GM23338 (cell line): ENCODE measurements around the gene PRPSAP1. TPM values are rescaled to one million over a fixed set of nuclear protein-coding genes. Genes with fewer than 3 reads are reported as not detected.

Experiments used
- ATAC-seq: fragments of 200-7000 bp; cut with Tn5 transposase; 3 replicates; pipeline ENCODE4 v1.9.1; 2020
- DNase-seq: peaks from one replicate; pipeline ENCODE4 v3.0.0-alpha.2; 2015; ENCODE audit warnings: low spot score
- H2AFZ ChIP-seq: fragments of 200-600 bp; sonication (generic); 2 replicates; pipeline ENCODE4 v1.8.0; 2016; ENCODE audit warnings: antibody characterized with exemption, mild to moderate bottlenecking, moderate library complexity
- H3F3A ChIP-seq: fragments of 200-600 bp; sonication (generic); replicated peaks from 2 replicates; pipeline ENCODE4 v1.8.0; 2017; ENCODE audit warnings: antibody characterized with exemption, mixed run types, low read depth
- H3K27ac ChIP-seq: fragments of 200-600 bp; sonication (generic); 2 replicates; pipeline ENCODE4 v1.6.1; 2016; ENCODE audit warnings: low read depth
- H3K27me3 ChIP-seq: fragments of 200-600 bp; sonication (generic); 2 replicates; pipeline ENCODE4 v1.8.0; 2016; ENCODE audit warnings: mild to moderate bottlenecking, mixed run types, moderate library complexity; ENCODE audit not compliant: insufficient read depth
- H3K36me3 ChIP-seq: fragments of 200-600 bp; sonication (generic); 2 replicates; pipeline ENCODE4 v1.8.0; 2016; ENCODE audit warnings: mild to moderate bottlenecking; ENCODE audit not compliant: insufficient read depth
- H3K4me1 ChIP-seq: fragments of 200-600 bp; sonication (generic); 2 replicates; pipeline ENCODE4 v1.8.0; 2016; ENCODE audit warnings: mild to moderate bottlenecking, moderate library complexity; ENCODE audit not compliant: insufficient read depth
- H3K4me2 ChIP-seq: fragments of 200-600 bp; sonication (generic); 2 replicates; pipeline ENCODE4 v1.7.1; 2017; ENCODE audit warnings: mixed run types
- H3K4me3 ChIP-seq: fragments of 200-600 bp; sonication (generic); 2 replicates; pipeline ENCODE4 v1.6.1; 2016; ENCODE audit warnings: mixed run types
- H3K79me2 ChIP-seq: fragments of 200-600 bp; sonication (generic); replicated peaks from 2 replicates; pipeline ENCODE4 v1.8.0; 2017; ENCODE audit warnings: mild to moderate bottlenecking; ENCODE audit not compliant: insufficient read depth
- H3K9me2 ChIP-seq: fragments of 200-600 bp; sonication (generic); 2 replicates; pipeline ENCODE4 v1.8.0; 2017; ENCODE audit not compliant: insufficient read depth
- H4K20me1 ChIP-seq: fragments of 200-600 bp; sonication (generic); replicated peaks from 2 replicates; pipeline ENCODE4 v1.8.0; 2017; ENCODE audit warnings: mild to moderate bottlenecking; ENCODE audit not compliant: insufficient read depth
- H3K27ac Mint-ChIP-seq: 2 replicates; pipeline ENCODE4 v1.8.0; 2020; ENCODE audit warnings: inconsistent platforms, mild to moderate bottlenecking, moderate library complexity, mixed read lengths
- H3K27me3 Mint-ChIP-seq: 3 replicates; pipeline ENCODE4 v1.8.0; 2022; ENCODE audit warnings: low read depth, mild to moderate bottlenecking, moderate library complexity, mixed read lengths, inconsistent platforms; ENCODE audit not compliant: insufficient read depth, poor library complexity
- H3K36me3 Mint-ChIP-seq: 3 replicates; pipeline ENCODE4 v1.8.0; 2021; ENCODE audit warnings: low read depth, mild to moderate bottlenecking, inconsistent platforms, moderate library complexity, mixed read lengths
- H3K4me1 Mint-ChIP-seq: 3 replicates; pipeline ENCODE4 v1.8.0; 2020; ENCODE audit warnings: mild to moderate bottlenecking, inconsistent platforms, mixed read lengths
- H3K4me3 Mint-ChIP-seq: 3 replicates; pipeline ENCODE4 v1.8.0; 2021; ENCODE audit warnings: moderate library complexity, mild to moderate bottlenecking, inconsistent platforms, mixed read lengths
- H3K9me3 Mint-ChIP-seq: 3 replicates; pipeline ENCODE4 v1.8.0; 2020; ENCODE audit warnings: moderate library complexity, mild to moderate bottlenecking, inconsistent platforms, mixed read lengths
- CTCF ChIP-seq, 2 experiments: fragments of 200-600 bp in 1 of 2; sonication (generic) in 1 of 2; conservative IDR thresholded peaks; 2 replicates each; pipeline versions ENCODE4 v1.5.1 to v1.6.1; 2016 to 2017; ENCODE audit warnings: antibody characterized with exemption in 2 of 2, low read depth in 2 of 2, mild to moderate bottlenecking in 2 of 2, moderate library complexity in 1 of 2
- EZH2 ChIP-seq: fragments of 200-600 bp; sonication (generic); IDR thresholded peaks from one replicate; pipeline ENCODE4 v1.8.0; 2017; ENCODE audit warnings: antibody characterized with exemption, mild to moderate bottlenecking, low read depth; ENCODE audit not compliant: unreplicated experiment
- POLR2AphosphoS5 ChIP-seq: IDR thresholded peaks from 2 replicates; pipeline ENCODE4 v1.6.1; 2016; ENCODE audit warnings: antibody characterized with exemption, low read depth
- REST ChIP-seq: IDR thresholded peaks from one replicate; pipeline ENCODE4 v1.6.1; 2018; ENCODE audit warnings: antibody characterized with exemption; ENCODE audit not compliant: unreplicated experiment
- ZNF114 ChIP-seq: fragments of 250-450 bp; sonication (Bioruptor Pico); IDR thresholded peaks from 2 replicates; pipeline ENCODE4 v1.5.0; 2020; ENCODE audit warnings: mild to moderate bottlenecking, moderate library complexity
- ZNF331 ChIP-seq: fragments of 250-450 bp; sonication (Bioruptor Pico); IDR thresholded peaks from 2 replicates; pipeline ENCODE4 v1.5.0; 2020; ENCODE audit warnings: low read depth, mild to moderate bottlenecking, moderate library complexity
- ZNF462 ChIP-seq: fragments of 250-450 bp; sonication (Bioruptor Pico); IDR thresholded peaks from 2 replicates; pipeline ENCODE4 v1.5.0; 2020; ENCODE audit warnings: mild to moderate bottlenecking, moderate library complexity
- polyA plus RNA-seq: library from polyadenylated mRNA; unstranded; fragments of >200 nt; fragmentation: Nextera tagmentation; extraction: Ambion mirVana; gene quantifications from 2 replicates; pipeline ENCODE4 v1.2.1, GENCODE V29; 2016
- total RNA-seq: library from RNA; depleted of rRNA; stranded (reverse); fragments of >200 nt; shearing (Covaris generic); gene quantifications from 2 replicates; pipeline ENCODE4 v1.2.3, GENCODE V29; 2014

PRPSAP1 gene
- total and polyA plus RNA-seq, 2 experiments from 2014 or later: 39.5 to 58.8 TPM

- no peak overlapping the region for H3K4me2 ChIP-seq
- H3K36me3 Mint-ChIP-seq: peaks cover 32% of the 10 kb centered on the region
- H3K4me3 ChIP-seq: no peak overlapping the region
- H4K20me1 ChIP-seq: peaks cover 4% of the 10 kb centered on the region; the same call in 1 of the 2 replicates
- no peaks in the 10 kb centered on the region for H3K27me3 ChIP-seq
- DNase-seq: no peak
- no peaks in the 10 kb centered on the region for H3K79me2 ChIP-seq
- TF ChIP-seq ZNF331 (CRISPR knock-in tag) (no peak), CTCF (conservative IDR thresholded peaks at IDR 0.05; ENCODE audit: low read depth in 2 of 2) (no peak), ZNF114 (no peak), REST (no peak), EZH2 (no peak), POLR2AphosphoS5 (no peak), ZNF462 (CRISPR knock-in tag) (no peak)
- no peaks in the 10 kb centered on the region for H3K27me3 Mint-ChIP-seq
- no peaks in the 10 kb centered on the region for H3K4me1 ChIP-seq
- no peaks in the 10 kb centered on the region for H3F3A ChIP-seq
- no peak overlapping the region for H3K27ac ChIP-seq
- no peaks in the 10 kb centered on the region for H3K9me3 Mint-ChIP-seq
- no peaks in the 10 kb centered on the region for H3K9me2 ChIP-seq
- peaks cover 15% of the 10 kb centered on the region for H3K36me3 ChIP-seq
- no peak for ATAC-seq
- no peak overlapping the region for H2AFZ ChIP-seq
- no peaks in the 10 kb centered on the region for H3K4me1 Mint-ChIP-seq
- no peak overlapping the region for H3K4me3 Mint-ChIP-seq
- H3K27ac Mint-ChIP-seq: no peak overlapping the region
These were observed 27.4 kb downstream of the PRPSAP1 start for GRCh38 chr17:76326306-76326705.
